Liver (tissue), 9 donors: Measurements from ENCODE around the gene PIK3CA. TPM values are rescaled to one million over a fixed set of nuclear protein-coding genes. Genes with fewer than 3 reads are reported as not detected.

Source experiments
- DNase-seq: peaks from one replicate; pipeline ENCODE4 v3.0.0-alpha.2; 2017; ENCODE audit warnings: low spot score
- H3K27ac ChIP-seq, 2 donors: one replicate each; pipeline ENCODE4 v1.7.0; 2013; ENCODE audit warnings: inconsistent platforms in 2 of 2, low read length in 2 of 2, control low read depth in 1 of 2, low read depth in 1 of 2, mild to moderate bottlenecking in 1 of 2
- H3K27me3 ChIP-seq, 4 donors: one replicate each; pipeline versions ENCODE4 v1.6.1 to v1.7.0; 2013; ENCODE audit warnings: low read length in 3 of 4, inconsistent platforms in 1 of 4, mild to moderate bottlenecking in 1 of 4, moderate library complexity in 1 of 4; ENCODE audit not compliant: control insufficient read depth in 4 of 4, insufficient read depth in 4 of 4
- H3K36me3 ChIP-seq, 4 donors: one replicate each; pipeline versions ENCODE4 v1.6.1 to v1.7.0; 2013; ENCODE audit warnings: low read length in 3 of 4, mild to moderate bottlenecking in 3 of 4, low read depth in 1 of 4, moderate library complexity in 1 of 4; ENCODE audit not compliant: control insufficient read depth in 4 of 4, insufficient read depth in 3 of 4
- H3K4me1 ChIP-seq, 4 donors: one replicate each; pipeline versions ENCODE4 v1.6.1 to v1.7.0; 2013; ENCODE audit warnings: low read length in 3 of 4, mild to moderate bottlenecking in 3 of 4, moderate library complexity in 1 of 4; ENCODE audit not compliant: control insufficient read depth in 4 of 4, insufficient read depth in 4 of 4
- H3K4me3 ChIP-seq, 3 donors: one replicate each; pipeline versions ENCODE4 v1.6.1 to v1.7.0; 2013; ENCODE audit warnings: low read length in 3 of 3, control low read depth in 1 of 3, low read depth in 1 of 3, mild to moderate bottlenecking in 1 of 3
- H3K9ac ChIP-seq, 2 donors: one replicate each; pipeline ENCODE4 v1.7.0; 2013; ENCODE audit warnings: low read length in 2 of 2, mild to moderate bottlenecking in 2 of 2, moderate library complexity in 2 of 2, control low read depth in 1 of 2, low read depth in 1 of 2
- H3K9me3 ChIP-seq, 4 donors: one replicate each; pipeline versions ENCODE4 v1.6.1 to v1.7.0; 2013; ENCODE audit warnings: low read length in 3 of 4; ENCODE audit not compliant: control insufficient read depth in 4 of 4
- EGR1 ChIP-seq, 2 donors: IDR thresholded peaks; 2 replicates each; pipeline ENCODE4 v1.6.1; 2016 to 2018; ENCODE audit warnings: antibody characterized with exemption in 2 of 2, low read depth in 2 of 2
- FOXA1 ChIP-seq: IDR thresholded peaks from 2 replicates; pipeline ENCODE4 v1.6.1; 2016; ENCODE audit warnings: antibody characterized with exemption
- FOXA2 ChIP-seq: IDR thresholded peaks from 2 replicates; pipeline ENCODE4 v1.6.1; 2016; ENCODE audit warnings: antibody characterized with exemption
- GABPA ChIP-seq, 2 donors: IDR thresholded peaks in 1 of 2; conservative IDR thresholded peaks in 1 of 2; 2 replicates each; pipeline ENCODE4 v1.6.1; 2016; ENCODE audit warnings: antibody characterized with exemption in 2 of 2, mild to moderate bottlenecking in 1 of 2, moderate library complexity in 1 of 2
- HNF4A ChIP-seq, 2 donors: conservative IDR thresholded peaks; 2 replicates each; pipeline ENCODE4 v1.6.1; 2016; ENCODE audit warnings: antibody characterized with exemption in 2 of 2, mild to moderate bottlenecking in 2 of 2
- HNF4G ChIP-seq: IDR thresholded peaks from 2 replicates; pipeline ENCODE4 v1.6.1; 2016; ENCODE audit warnings: antibody characterized with exemption
- JUND ChIP-seq, 2 donors: IDR thresholded peaks; 2 replicates each; pipeline ENCODE4 v1.6.1; 2016; ENCODE audit warnings: antibody characterized with exemption in 2 of 2
- NR2F2 ChIP-seq: IDR thresholded peaks from 2 replicates; pipeline ENCODE4 v1.6.1; 2016; ENCODE audit warnings: antibody characterized with exemption
- RAD21 ChIP-seq, 2 donors: IDR thresholded peaks; 2 replicates each; pipeline ENCODE4 v1.6.1; 2016; ENCODE audit warnings: antibody characterized with exemption in 2 of 2, mild to moderate bottlenecking in 2 of 2
- RXRA ChIP-seq, 2 donors: IDR thresholded peaks; 2 replicates each; pipeline ENCODE4 v1.6.1; 2017 to 2018; ENCODE audit warnings: antibody characterized with exemption in 2 of 2, mild to moderate bottlenecking in 1 of 2
- SP1 ChIP-seq: IDR thresholded peaks from 2 replicates; pipeline ENCODE4 v1.6.1; 2018; ENCODE audit warnings: antibody characterized with exemption, mild to moderate bottlenecking
- TAF1 ChIP-seq: conservative IDR thresholded peaks from 2 replicates; pipeline ENCODE4 v1.6.1; 2016; ENCODE audit warnings: antibody characterized with exemption, mild to moderate bottlenecking
- YY1 ChIP-seq: IDR thresholded peaks from 2 replicates; pipeline ENCODE4 v1.6.1; 2016; ENCODE audit warnings: antibody characterized with exemption, mild to moderate bottlenecking
- WGBS: extraction: QIAGEN DNeasy Blood & Tissue Kit; methylation state at CpG from one replicate; pipeline ENCODE4 v1.1.7; 2013; 5-methylcytosine and 5-hydroxymethylcytosine counted together
- polyA plus RNA-seq, 2 donors: library from polyadenylated mRNA; stranded (reverse) in 1 of 2; unstranded in 1 of 2; fragments of 200-250 nt in 1 of 2; fragments of >200 nt in 1 of 2; fragmentation: Nextera tagmentation in 1 of 2; extraction: Ambion mirVana in 1 of 2; gene quantifications; one replicate each; pipeline versions ENCODE4 v1.2.1 to v1.2.3, GENCODE V29; 2013 to 2015
- total RNA-seq, 2 donors: library from RNA; depleted of rRNA; stranded (reverse); fragments of >200 nt; gene quantifications; one replicate each; pipeline ENCODE4 v1.2.3, GENCODE V29; 2014
- TF ChIP-seq, protein P1 (sequence below): fragments of 150-350 bp; IDR thresholded peaks from 2 replicates; pipeline ENCODE4 v1.5.1; 2017; ENCODE audit warnings: improper control_type of control experiment, low read depth, low read length; ENCODE audit not compliant: missing input control
- TF ChIP-seq, protein P2 (sequence below): IDR thresholded peaks from 2 replicates; pipeline ENCODE4 v1.6.1; 2016; ENCODE audit warnings: antibody characterized with exemption
- TF ChIP-seq, protein P3 (sequence below): IDR thresholded peaks from 2 replicates; pipeline ENCODE4 v1.6.1; 2016; ENCODE audit warnings: antibody characterized with exemption
- TF ChIP-seq, protein P4 (sequence below): IDR thresholded peaks from 2 replicates; pipeline ENCODE4 v1.6.1; 2016; ENCODE audit warnings: antibody characterized with exemption, mild to moderate bottlenecking
- TF ChIP-seq, protein P5 (sequence below): IDR thresholded peaks from 2 replicates; pipeline ENCODE4 v1.6.1; 2016; ENCODE audit warnings: antibody characterized with exemption
- donor health status: healthy.
- donor health status: healthy.
- donor health status: healthy.
- donor health status: healthy.
- donor health status: healthy.

Gene PIK3CA
- total and polyA plus RNA-seq, 4 donors = 3.6 to 14.6 (median 7.2) TPM

DNA sequence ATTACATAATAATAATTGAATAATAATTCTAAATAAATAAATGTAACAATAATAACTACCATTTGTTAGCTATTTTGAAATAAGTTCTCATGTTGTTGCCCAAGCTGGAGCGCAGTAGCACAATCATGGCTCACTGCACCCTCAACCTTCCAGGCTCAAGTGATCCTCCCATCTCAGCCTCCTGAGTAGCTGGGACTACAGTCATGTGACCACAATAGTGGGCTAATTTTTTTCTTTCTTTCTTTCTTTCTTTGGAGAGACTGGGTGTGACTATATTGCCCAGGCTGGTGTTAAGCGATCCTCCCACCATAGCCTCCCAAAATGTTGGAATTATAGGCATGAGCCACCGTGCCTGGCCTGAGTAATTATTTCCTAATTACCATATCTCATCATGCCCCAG is 133.7 kb downstream of the PIK3CA start:
- Histone ChIP-seq H3K9me3 (no peaks in the 10 kb centered on the region), H3K4me3 (no peak overlapping the region), H3K27me3 (no peaks in the 10 kb centered on the region), H3K9ac (no peak overlapping the region), H3K27ac (no peak overlapping the region), H3K4me1 (no peaks in the 10 kb centered on the region), H3K36me3 (no peaks in the 10 kb centered on the region)
- TF ChIP-seq, protein P1, sequence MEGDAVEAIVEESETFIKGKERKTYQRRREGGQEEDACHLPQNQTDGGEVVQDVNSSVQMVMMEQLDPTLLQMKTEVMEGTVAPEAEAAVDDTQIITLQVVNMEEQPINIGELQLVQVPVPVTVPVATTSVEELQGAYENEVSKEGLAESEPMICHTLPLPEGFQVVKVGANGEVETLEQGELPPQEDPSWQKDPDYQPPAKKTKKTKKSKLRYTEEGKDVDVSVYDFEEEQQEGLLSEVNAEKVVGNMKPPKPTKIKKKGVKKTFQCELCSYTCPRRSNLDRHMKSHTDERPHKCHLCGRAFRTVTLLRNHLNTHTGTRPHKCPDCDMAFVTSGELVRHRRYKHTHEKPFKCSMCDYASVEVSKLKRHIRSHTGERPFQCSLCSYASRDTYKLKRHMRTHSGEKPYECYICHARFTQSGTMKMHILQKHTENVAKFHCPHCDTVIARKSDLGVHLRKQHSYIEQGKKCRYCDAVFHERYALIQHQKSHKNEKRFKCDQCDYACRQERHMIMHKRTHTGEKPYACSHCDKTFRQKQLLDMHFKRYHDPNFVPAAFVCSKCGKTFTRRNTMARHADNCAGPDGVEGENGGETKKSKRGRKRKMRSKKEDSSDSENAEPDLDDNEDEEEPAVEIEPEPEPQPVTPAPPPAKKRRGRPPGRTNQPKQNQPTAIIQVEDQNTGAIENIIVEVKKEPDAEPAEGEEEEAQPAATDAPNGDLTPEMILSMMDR = no peak
- TF ChIP-seq SP1 = no peak
- no peak for TF ChIP-seq HNF4G
- TF ChIP-seq, protein P2, sequence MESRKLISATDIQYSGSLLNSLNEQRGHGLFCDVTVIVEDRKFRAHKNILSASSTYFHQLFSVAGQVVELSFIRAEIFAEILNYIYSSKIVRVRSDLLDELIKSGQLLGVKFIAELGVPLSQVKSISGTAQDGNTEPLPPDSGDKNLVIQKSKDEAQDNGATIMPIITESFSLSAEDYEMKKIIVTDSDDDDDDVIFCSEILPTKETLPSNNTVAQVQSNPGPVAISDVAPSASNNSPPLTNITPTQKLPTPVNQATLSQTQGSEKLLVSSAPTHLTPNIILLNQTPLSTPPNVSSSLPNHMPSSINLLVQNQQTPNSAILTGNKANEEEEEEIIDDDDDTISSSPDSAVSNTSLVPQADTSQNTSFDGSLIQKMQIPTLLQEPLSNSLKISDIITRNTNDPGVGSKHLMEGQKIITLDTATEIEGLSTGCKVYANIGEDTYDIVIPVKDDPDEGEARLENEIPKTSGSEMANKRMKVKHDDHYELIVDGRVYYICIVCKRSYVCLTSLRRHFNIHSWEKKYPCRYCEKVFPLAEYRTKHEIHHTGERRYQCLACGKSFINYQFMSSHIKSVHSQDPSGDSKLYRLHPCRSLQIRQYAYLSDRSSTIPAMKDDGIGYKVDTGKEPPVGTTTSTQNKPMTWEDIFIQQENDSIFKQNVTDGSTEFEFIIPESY = no peak
- TF ChIP-seq, protein P3, sequence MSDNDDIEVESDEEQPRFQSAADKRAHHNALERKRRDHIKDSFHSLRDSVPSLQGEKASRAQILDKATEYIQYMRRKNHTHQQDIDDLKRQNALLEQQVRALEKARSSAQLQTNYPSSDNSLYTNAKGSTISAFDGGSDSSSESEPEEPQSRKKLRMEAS = no peak
- no peak for TF ChIP-seq JUND (IDR thresholded peaks at IDR 0.05)
- no peak for TF ChIP-seq YY1
- TF ChIP-seq, protein P4, sequence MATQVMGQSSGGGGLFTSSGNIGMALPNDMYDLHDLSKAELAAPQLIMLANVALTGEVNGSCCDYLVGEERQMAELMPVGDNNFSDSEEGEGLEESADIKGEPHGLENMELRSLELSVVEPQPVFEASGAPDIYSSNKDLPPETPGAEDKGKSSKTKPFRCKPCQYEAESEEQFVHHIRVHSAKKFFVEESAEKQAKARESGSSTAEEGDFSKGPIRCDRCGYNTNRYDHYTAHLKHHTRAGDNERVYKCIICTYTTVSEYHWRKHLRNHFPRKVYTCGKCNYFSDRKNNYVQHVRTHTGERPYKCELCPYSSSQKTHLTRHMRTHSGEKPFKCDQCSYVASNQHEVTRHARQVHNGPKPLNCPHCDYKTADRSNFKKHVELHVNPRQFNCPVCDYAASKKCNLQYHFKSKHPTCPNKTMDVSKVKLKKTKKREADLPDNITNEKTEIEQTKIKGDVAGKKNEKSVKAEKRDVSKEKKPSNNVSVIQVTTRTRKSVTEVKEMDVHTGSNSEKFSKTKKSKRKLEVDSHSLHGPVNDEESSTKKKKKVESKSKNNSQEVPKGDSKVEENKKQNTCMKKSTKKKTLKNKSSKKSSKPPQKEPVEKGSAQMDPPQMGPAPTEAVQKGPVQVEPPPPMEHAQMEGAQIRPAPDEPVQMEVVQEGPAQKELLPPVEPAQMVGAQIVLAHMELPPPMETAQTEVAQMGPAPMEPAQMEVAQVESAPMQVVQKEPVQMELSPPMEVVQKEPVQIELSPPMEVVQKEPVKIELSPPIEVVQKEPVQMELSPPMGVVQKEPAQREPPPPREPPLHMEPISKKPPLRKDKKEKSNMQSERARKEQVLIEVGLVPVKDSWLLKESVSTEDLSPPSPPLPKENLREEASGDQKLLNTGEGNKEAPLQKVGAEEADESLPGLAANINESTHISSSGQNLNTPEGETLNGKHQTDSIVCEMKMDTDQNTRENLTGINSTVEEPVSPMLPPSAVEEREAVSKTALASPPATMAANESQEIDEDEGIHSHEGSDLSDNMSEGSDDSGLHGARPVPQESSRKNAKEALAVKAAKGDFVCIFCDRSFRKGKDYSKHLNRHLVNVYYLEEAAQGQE = no peak
- TF ChIP-seq GABPA (IDR thresholded peaks at IDR 0.05 in 1 of 2, conservative IDR thresholded peaks at IDR 0.05 in 1 of 2) = no peak
- no peak for DNase-seq
- WGBS = 83% methylated on average over 3 of the region's 3 CpGs

DNA sequence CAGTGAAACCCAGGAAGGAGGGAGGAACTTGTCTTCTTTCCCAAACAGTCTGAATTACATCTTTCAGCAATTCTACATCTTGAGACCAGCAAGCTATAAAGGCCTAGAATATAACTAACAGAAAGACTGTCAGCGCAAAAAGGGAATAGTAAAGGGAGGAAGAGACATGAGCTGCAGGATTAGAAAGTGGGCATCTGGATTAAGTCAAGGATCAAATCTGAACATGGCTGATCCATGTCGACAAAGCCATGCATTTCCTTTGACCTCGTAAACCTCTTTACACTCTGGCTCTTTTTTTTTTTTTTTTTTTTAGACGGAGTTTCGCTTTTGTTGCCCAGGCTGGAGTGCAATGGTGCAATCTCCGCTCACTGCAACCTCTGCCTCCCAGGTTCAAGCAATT is 138.2 kb downstream of the PIK3CA start:
- H3K27ac ChIP-seq = no peak overlapping the region
- H3K9me3 ChIP-seq = no peaks in the 10 kb centered on the region
- no peaks in the 10 kb centered on the region for H3K27me3 ChIP-seq
- H3K4me1 ChIP-seq = no peaks in the 10 kb centered on the region
- DNase-seq = no peak
- no peaks in the 10 kb centered on the region for H3K36me3 ChIP-seq
- no peak overlapping the region for H3K9ac ChIP-seq
- 86% methylated on average over 6 of the region's 6 CpGs for WGBS
- no peak overlapping the region for H3K4me3 ChIP-seq
- TF ChIP-seq HNF4A (conservative IDR thresholded peaks at IDR 0.05) (no peak), JUND (IDR thresholded peaks at IDR 0.05) (no peak), RAD21 (IDR thresholded peaks at IDR 0.05) (no peak), NR2F2 (no peak), FOXA2 (no peak), FOXA1 (no peak), YY1 (no peak), EGR1 (IDR thresholded peaks at IDR 0.05; ENCODE audit: low read depth in 2 of 2) (no peak), GABPA (IDR thresholded peaks at IDR 0.05 in 1 of 2, conservative IDR thresholded peaks at IDR 0.05 in 1 of 2) (no peak), RXRA (IDR thresholded peaks at IDR 0.05) (no peak), TAF1 (no peak)
- TF ChIP-seq, protein P2 = no peak
- TF ChIP-seq, protein P1 = no peak
- TF ChIP-seq, protein P5, sequence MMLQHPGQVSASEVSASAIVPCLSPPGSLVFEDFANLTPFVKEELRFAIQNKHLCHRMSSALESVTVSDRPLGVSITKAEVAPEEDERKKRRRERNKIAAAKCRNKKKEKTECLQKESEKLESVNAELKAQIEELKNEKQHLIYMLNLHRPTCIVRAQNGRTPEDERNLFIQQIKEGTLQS = no peak
